ENCODE results near the gene PLS3. TPM values are rescaled to one million over a fixed set of nuclear protein-coding genes. Genes with fewer than 3 reads are reported as not detected.

The PLS3 gene
- total and polyA plus RNA-seq, 2 experiments from 2014 or later = 114 to 218 TPM

- Histone ChIP-seq H3K4me1 (ENCODE audit: low read depth) (peaks cover 35% of the 10 kb centered on the region), H3K36me3 (peaks cover under 1% of the 10 kb centered on the region), H3K4me3 (no peak overlapping the region), H3K9me3 (ENCODE audit: low read depth) (no peaks in the 10 kb centered on the region), H3K27me3 (no peaks in the 10 kb centered on the region), H3K27ac (peak overlapping the region; percentile 26)
- DNase-seq (ENCODE audit: low read depth in 1 of 2, low spot score in 1 of 2) = peak in 1 of 2 donors; percentile 29
- TF ChIP-seq CTCF (IDR thresholded peaks at IDR 0.05; ENCODE audit: low read depth, low read length) = no peak
Observed at GRCh38 chrX:115584696-115585095, 23.7 kb downstream of the PLS3 start.

- Histone ChIP-seq H3K27me3 (no peaks in the 10 kb centered on the region), H3K36me3 (no peaks in the 10 kb centered on the region), H3K4me3 (no peak overlapping the region), H3K4me1 (ENCODE audit: low read depth) (peaks cover 37% of the 10 kb centered on the region), H3K9me3 (ENCODE audit: low read depth) (no peaks in the 10 kb centered on the region), H3K27ac (no peak overlapping the region)
- DNase-seq (ENCODE audit: low read depth in 1 of 2, low spot score in 1 of 2) = peak in 1 of 2 donors; percentile 36
- TF ChIP-seq CTCF (IDR thresholded peaks at IDR 0.05; ENCODE audit: low read depth, low read length) = no peak
Observed at GRCh38 chrX:115588179-115588578, 27.2 kb downstream of the PLS3 start.

GRCh38 chrX:115589419-115589818 is 28.4 kb downstream of the PLS3 start:
- no peaks in the 10 kb centered on the region for H3K9me3 ChIP-seq (ENCODE audit: low read depth)
- no peak overlapping the region for H3K4me3 ChIP-seq
- H3K36me3 ChIP-seq = no peaks in the 10 kb centered on the region
- DNase-seq (ENCODE audit: low read depth in 1 of 2, low spot score in 1 of 2) = no peak
- no peak for TF ChIP-seq CTCF (IDR thresholded peaks at IDR 0.05; ENCODE audit: low read depth, low read length)
- H3K27ac ChIP-seq = peak overlapping the region; percentile 54
- peaks cover 39% of the 10 kb centered on the region for H3K4me1 ChIP-seq (ENCODE audit: low read depth)
- no peaks in the 10 kb centered on the region for H3K27me3 ChIP-seq

- Histone ChIP-seq H3K27ac (peak overlapping the region; percentile 94), H3K36me3 (no peaks in the 10 kb centered on the region), H3K4me1 (ENCODE audit: low read depth) (peaks cover 41% of the 10 kb centered on the region), H3K27me3 (no peaks in the 10 kb centered on the region), H3K9me3 (ENCODE audit: low read depth) (no peaks in the 10 kb centered on the region), H3K4me3 (no peak overlapping the region)
- no peak for TF ChIP-seq CTCF (IDR thresholded peaks at IDR 0.05; ENCODE audit: low read depth, low read length)
- no peak for DNase-seq (ENCODE audit: low read depth in 1 of 2, low spot score in 1 of 2)
Observed at GRCh38 chrX:115591420-115591819, 30.4 kb downstream of the PLS3 start.

GRCh38 chrX:115591856-115592842 is 31.2 kb downstream of the PLS3 start:
- no peak overlapping the region for H3K4me3 ChIP-seq
- H3K27ac ChIP-seq = peak overlapping the region; percentile 94
- H3K9me3 ChIP-seq (ENCODE audit: low read depth) = no peaks in the 10 kb centered on the region
- no peak for DNase-seq (ENCODE audit: low read depth in 1 of 2, low spot score in 1 of 2)
- H3K4me1 ChIP-seq (ENCODE audit: low read depth) = peaks cover 41% of the 10 kb centered on the region
- no peak for TF ChIP-seq CTCF (IDR thresholded peaks at IDR 0.05; ENCODE audit: low read depth, low read length)
- H3K27me3 ChIP-seq = no peaks in the 10 kb centered on the region
- no peaks in the 10 kb centered on the region for H3K36me3 ChIP-seq

Data from cardiac muscle cell (in vitro differentiated cells and primary cell).